ENCODE results near the gene ORC3. TPM values are rescaled to one million over a fixed set of nuclear protein-coding genes. Genes with fewer than 3 reads are reported as not detected.
"Not testable (repeated sequence)": the region's sequence is repeated elsewhere in the genome, so short reads cannot be mapped to it uniquely, and the experiment has no call there.

ORC3 gene
- total RNA-seq, 2 donors from 2014 or later, result 14.0 to 16.4 TPM

GRCh38 chr6:87705070-87705691, 115.2 kb downstream of the ORC3 start:
- Histone ChIP-seq H3K9me3 (no peaks in the 10 kb centered on the region), H3K9ac (ENCODE audit: low read depth in 2 of 2, low read length in 2 of 2) (no peak overlapping the region), H3K27me3 (no peaks in the 10 kb centered on the region), H3K4me3 (no peak overlapping the region), H3K4me1 (no peaks in the 10 kb centered on the region), H3K36me3 (no peaks in the 10 kb centered on the region), H3K27ac (no peak overlapping the region)
- intact Hi-C loops (cut with DNase I), result no loop called here
- TF ChIP-seq, protein P1, sequence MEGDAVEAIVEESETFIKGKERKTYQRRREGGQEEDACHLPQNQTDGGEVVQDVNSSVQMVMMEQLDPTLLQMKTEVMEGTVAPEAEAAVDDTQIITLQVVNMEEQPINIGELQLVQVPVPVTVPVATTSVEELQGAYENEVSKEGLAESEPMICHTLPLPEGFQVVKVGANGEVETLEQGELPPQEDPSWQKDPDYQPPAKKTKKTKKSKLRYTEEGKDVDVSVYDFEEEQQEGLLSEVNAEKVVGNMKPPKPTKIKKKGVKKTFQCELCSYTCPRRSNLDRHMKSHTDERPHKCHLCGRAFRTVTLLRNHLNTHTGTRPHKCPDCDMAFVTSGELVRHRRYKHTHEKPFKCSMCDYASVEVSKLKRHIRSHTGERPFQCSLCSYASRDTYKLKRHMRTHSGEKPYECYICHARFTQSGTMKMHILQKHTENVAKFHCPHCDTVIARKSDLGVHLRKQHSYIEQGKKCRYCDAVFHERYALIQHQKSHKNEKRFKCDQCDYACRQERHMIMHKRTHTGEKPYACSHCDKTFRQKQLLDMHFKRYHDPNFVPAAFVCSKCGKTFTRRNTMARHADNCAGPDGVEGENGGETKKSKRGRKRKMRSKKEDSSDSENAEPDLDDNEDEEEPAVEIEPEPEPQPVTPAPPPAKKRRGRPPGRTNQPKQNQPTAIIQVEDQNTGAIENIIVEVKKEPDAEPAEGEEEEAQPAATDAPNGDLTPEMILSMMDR (IDR thresholded peaks at IDR 0.05), result no peak
- DNase-seq, result no peak

GRCh38 chr6:87706187-87706966, 116.4 kb downstream of the ORC3 start:
- intact Hi-C loops (cut with DNase I), result no loop called here
- no peaks in the 10 kb centered on the region for H3K36me3 ChIP-seq
- no peak for DNase-seq
- no peak overlapping the region for H3K4me3 ChIP-seq
- H3K27ac ChIP-seq, result no peak overlapping the region
- no peaks in the 10 kb centered on the region for H3K9me3 ChIP-seq
- H3K4me1 ChIP-seq, result no peaks in the 10 kb centered on the region
- TF ChIP-seq, protein P1 (IDR thresholded peaks at IDR 0.05), result no peak
- H3K9ac ChIP-seq (ENCODE audit: low read depth in 2 of 2, low read length in 2 of 2), result no peak overlapping the region
- H3K27me3 ChIP-seq, result no peaks in the 10 kb centered on the region

- H3K4me1 ChIP-seq; H3K9ac ChIP-seq (ENCODE audit: low read depth in 2 of 2, low read length in 2 of 2); H3K4me3 ChIP-seq; H3K9me3 ChIP-seq; H3K27me3 ChIP-seq; H3K36me3 ChIP-seq; intact Hi-C loops (cut with DNase I); DNase-seq; H3K27ac ChIP-seq: not testable (repeated sequence)
Measured at GRCh38 chr6:87708581-87709427, 118.9 kb downstream of the ORC3 start.

- H3K9ac ChIP-seq (ENCODE audit: low read depth in 2 of 2, low read length in 2 of 2), result no peak overlapping the region
- TF ChIP-seq, protein P1 (IDR thresholded peaks at IDR 0.05), result no peak
- intact Hi-C loops (cut with DNase I), result no loop called here
- H3K36me3 ChIP-seq, result no peaks in the 10 kb centered on the region
- no peaks in the 10 kb centered on the region for H3K27me3 ChIP-seq
- H3K4me1 ChIP-seq, result no peaks in the 10 kb centered on the region
- DNase-seq, result no peak
- H3K9me3 ChIP-seq, result no peaks in the 10 kb centered on the region
- no peak overlapping the region for H3K27ac ChIP-seq
- no peak overlapping the region for H3K4me3 ChIP-seq
Measured at GRCh38 chr6:87710090-87710489, 120.2 kb downstream of the ORC3 start.

- H3K27ac ChIP-seq; H3K27me3 ChIP-seq; H3K4me1 ChIP-seq; H3K4me3 ChIP-seq; H3K9me3 ChIP-seq; DNase-seq; H3K9ac ChIP-seq (ENCODE audit: low read depth in 2 of 2, low read length in 2 of 2); intact Hi-C loops (cut with DNase I); H3K36me3 ChIP-seq: not testable (repeated sequence)
Measured at GRCh38 chr6:87712713-87713112, 122.8 kb downstream of the ORC3 start.

GRCh38 chr6:87714093-87714842, 124.3 kb downstream of the ORC3 start:
- Histone ChIP-seq H3K27me3 (no peaks in the 10 kb centered on the region), H3K4me3 (no peak overlapping the region), H3K9ac (ENCODE audit: low read depth in 2 of 2, low read length in 2 of 2) (no peak overlapping the region), H3K4me1 (no peaks in the 10 kb centered on the region), H3K36me3 (no peaks in the 10 kb centered on the region), H3K9me3 (no peaks in the 10 kb centered on the region), H3K27ac (no peak overlapping the region)
- DNase-seq, result no peak
- TF ChIP-seq, protein P1 (IDR thresholded peaks at IDR 0.05), result no peak
- intact Hi-C loops (cut with DNase I), result no loop called here

All from colonic mucosa (tissue), 4 donors.